ENCODE measurements around the gene TAS2R60.

- no peak for TF ChIP-seq CTCF (IDR thresholded peaks at IDR 0.05)
- TF ChIP-seq POLR2AphosphoS5 (IDR thresholded peaks at IDR 0.05; ENCODE audit: insufficient read depth in 1 of 2, low read depth in 1 of 2): no peak
- TF ChIP-seq POLR2A (IDR thresholded peaks at IDR 0.05): no peak
Observed at GRCh38 chr7:143396182-143396581, 47.1 kb upstream of the TAS2R60 start.

Measured in vagina (tissue), 2 donors.